GM18517 (cell line): Measurements from ENCODE around the gene PDE7B.

Experiments
- ATAC-seq: cut with Tn5 transposase; IDR thresholded peaks from one replicate; pipeline ENCODE4 v1.9.1; 2021; ENCODE audit warnings: mild to moderate bottlenecking, moderate library complexity; ENCODE audit not compliant: unreplicated experiment

Gene PDE7B

DNA sequence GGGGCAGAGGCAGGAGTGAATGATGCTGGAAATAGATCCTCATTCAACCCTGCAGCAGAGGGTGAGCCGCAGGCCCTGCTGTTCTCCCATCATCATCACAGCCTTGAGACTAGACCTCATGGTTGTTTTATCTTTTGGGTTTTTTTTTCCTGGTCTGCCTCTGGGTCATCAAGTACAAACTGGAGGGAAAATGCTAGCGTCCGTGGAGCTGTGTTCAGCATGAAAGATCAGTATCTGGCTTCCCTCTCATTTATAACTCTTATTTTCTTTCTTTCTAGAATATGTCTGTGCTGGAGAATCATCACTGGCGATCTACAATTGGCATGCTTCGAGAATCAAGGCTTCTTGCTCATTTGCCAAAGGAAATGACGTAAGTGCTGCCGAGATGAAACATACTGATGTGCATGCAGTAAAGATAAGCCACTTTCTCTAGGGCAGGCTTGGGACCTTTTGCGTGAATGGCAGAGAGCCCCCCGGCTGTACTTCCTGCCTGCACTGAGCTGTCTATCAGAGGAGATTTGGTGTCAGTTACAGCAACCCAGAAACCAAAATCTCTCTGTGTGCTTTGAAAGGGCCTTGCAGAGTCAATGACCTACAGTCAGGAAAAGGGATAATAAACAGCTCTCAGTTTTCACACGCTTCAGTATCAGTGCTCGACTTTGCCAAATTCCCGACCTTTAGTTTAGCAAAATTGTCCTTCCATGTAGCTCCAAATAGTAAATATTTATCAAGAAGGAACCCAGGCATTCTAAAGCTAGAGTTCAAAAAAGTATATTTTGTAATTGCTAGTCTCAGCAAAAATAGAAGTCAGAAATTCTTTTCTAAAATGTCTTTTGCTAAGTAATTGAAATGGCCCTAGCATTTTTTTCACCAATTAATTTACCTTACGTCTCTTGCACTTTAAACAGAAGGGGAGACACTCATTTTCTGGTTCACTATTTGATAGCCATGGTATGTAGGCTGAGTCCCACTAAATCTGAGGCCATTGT lies 322.3 kb downstream of the PDE7B start:
- no peak for ATAC-seq

DNA sequence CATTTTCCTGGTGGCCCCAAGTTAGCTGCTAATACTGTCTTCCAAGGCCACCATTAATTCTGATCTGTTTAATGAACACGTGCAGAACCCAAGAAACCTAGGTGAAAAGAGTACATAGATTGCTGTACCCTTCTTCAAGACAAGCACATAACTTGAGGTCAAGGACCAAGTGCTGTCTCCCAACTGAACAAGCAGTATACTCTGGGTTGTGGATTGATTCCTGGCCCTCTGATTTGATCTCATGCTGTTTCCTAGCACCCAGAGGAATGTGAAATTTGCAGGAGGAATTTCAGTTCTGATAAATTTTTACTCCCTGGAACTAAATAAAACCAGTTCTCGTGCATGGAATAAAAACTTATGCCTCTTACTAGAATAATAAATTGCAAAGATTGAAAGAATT lies 323.0 kb downstream of the PDE7B start:
- no peak for ATAC-seq

DNA sequence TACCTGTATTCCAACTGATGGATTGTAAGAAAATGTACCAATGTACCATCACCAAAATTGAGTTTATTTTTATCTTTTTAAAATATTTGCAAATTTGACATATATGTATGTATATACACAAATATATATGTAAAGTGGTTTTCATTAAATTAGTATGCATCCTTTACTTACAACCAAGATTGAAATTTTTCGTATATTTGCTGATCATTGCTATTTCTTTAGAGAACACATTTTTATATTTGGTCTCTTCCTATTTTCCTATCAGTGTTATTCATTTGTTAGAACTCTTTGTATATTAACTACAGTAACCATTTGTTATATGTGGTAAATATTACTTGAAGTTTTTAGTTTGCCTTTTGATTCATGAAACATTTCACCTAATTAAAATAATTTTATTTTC lies 324.4 kb downstream of the PDE7B start:
- no peak for ATAC-seq

DNA sequence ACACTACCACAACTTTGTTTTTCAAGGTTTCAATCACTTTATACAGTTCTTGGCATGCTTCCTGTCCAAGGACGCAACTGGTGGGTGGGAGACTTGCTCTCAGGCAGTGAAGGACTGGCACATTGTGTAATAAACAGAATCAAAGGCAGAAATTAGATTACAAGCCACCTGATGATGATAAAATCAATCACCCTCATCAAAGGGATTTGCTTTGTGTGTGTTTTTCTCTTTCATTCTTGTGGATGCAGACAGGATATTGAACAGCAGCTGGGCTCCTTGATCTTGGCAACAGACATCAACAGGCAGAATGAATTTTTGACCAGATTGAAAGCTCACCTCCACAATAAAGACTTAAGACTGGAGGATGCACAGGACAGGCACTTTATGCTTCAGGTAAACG lies 327.2 kb downstream of the PDE7B start:
- ATAC-seq, result no peak

DNA sequence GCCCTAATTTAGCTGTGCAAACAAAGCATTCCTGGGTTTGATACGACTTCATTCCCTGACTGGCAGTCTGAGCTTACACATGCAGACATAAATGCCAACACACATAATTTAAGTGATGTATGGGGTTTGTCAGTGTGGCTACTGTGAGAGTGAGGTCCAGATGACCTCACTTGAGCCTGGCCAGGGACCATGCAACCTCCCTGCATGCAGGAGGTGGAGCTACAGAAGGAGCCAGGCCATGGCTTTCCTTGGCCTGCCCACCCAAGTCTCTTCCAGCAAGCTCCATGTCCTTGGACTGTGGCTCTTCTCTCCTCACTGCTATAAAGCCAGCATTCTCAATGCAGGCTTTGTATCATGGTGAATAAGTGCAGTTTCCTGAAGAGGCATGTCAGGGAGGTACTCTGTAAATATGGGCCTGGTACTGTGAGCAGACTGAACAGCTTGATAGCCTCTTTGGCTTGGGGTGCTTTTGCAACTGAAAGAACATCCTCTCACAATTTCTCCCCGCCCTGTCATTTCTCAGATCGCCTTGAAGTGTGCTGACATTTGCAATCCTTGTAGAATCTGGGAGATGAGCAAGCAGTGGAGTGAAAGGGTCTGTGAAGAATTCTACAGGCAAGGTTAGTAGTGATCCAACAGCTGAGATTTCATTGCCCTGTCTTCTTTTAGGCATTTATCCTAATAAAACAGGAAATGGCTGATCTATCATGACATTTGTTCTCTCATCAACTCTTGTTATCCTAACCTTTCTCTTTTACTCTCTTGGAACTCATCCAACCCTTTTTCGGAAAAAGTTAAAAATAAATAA lies 329.4 kb downstream of the PDE7B start:
- ATAC-seq, result no peak

DNA sequence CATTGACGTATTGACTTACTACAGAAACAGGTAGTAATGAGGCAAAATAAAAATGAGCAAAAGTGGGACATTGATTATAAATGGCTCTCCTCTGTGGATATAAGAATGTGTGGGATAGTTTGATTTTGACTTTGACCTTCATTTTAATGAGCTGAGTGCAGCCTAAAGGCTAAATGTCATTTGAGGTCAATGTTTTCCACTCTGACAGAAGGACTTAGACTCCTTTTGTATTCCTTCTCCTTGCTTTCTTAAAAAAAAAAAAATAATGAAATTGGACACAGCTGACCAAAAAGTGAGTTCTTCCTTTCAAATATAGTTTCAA lies 330.0 kb downstream of the PDE7B start:
- ATAC-seq, result no peak

DNA sequence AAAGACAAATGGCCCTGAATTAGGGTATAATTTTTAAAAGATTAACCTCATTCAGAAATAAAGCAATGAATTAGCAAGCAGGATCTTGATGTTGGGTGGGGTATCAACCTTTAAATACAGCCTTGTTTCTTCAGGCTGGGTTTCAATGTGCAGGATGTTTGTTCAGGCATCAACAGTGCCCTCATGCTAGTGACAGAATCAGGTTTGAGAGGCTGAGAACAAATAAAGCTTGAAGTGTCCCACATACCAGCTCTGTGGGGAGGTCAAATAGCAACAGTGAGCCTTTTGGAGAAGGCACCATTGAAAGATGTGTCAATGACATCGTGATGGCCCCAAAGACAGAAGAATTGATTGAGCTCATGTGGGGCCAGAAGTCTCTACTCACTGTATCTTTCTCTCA lies 330.4 kb downstream of the PDE7B start:
- no peak for ATAC-seq

DNA sequence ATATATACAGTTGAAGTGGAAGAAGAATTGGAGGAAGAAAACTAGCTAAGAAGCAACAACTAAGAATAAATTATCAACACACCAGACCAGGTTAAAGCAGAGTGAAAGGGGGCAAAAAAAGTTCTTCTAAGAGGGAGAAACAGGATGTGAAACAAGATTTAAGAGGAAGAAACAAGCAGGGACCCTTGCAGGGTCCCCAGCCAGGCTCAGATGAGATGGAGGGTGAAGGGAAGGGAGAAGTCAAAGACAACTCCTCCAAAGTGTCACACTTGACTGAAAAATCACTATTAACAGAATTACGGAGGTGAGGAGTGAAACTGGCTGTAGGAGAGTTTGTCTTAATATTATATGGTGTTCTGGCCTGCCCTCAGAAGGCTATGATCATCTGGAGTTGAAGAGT lies 333.2 kb downstream of the PDE7B start:
- no peak for ATAC-seq

DNA sequence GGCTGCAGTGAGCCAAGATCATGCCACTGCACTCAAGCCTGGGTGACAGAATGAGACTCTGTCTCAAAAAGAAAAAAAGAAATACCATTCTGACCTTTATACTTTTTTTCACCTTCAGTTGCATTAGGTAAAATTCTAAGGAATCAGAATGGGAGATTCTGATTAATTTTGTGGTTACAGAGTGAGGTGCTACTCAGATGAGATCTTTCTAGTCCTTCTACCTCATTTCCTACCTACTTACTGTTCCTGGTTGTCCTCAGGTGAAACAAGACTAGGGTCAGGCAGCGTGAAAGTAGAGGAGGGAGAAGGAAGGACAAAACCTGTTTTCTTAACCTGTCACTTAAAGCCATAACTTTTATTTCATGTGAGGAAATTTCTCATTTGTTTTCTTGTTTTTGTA lies 334.9 kb downstream of the PDE7B start:
- no peak for ATAC-seq

DNA sequence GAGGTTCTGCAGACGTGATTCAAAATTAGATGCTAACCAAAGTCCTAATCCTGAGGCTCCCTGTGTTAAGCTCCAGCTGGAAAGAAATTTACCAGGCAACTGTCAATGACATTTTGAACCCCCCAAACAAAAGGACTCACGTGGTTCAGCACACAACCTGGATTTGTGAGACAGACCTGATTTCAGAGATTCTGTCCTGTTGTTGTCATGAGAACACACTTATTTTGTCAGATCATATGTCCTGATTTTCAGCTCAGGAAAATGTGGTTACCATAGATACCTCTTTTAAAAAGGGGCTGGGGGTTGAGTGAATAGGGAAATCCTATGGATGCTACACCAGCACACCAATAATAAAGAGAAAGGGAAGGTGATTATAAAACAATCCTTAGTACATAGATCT lies 337.0 kb downstream of the PDE7B start:
- ATAC-seq, result no peak

DNA sequence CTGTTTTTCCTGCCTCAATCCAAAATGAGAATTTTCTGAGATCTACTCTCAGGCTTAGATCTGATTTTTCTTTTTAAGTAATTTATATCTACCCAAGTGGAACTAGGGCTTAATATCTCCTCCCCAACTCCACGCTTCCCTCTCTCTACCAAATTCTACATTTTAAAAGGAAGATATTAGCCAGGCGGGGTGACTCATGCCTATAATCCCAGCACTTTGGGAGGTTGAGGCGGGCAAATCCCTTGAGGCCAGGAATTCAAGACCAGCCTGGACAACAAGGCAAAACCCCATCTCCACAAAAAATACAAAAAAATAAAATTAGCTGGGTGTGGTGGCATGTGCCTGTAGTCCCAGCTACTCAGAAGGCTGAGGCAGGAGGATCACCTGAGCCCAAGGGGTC lies 337.6 kb downstream of the PDE7B start:
- no peak for ATAC-seq

DNA sequence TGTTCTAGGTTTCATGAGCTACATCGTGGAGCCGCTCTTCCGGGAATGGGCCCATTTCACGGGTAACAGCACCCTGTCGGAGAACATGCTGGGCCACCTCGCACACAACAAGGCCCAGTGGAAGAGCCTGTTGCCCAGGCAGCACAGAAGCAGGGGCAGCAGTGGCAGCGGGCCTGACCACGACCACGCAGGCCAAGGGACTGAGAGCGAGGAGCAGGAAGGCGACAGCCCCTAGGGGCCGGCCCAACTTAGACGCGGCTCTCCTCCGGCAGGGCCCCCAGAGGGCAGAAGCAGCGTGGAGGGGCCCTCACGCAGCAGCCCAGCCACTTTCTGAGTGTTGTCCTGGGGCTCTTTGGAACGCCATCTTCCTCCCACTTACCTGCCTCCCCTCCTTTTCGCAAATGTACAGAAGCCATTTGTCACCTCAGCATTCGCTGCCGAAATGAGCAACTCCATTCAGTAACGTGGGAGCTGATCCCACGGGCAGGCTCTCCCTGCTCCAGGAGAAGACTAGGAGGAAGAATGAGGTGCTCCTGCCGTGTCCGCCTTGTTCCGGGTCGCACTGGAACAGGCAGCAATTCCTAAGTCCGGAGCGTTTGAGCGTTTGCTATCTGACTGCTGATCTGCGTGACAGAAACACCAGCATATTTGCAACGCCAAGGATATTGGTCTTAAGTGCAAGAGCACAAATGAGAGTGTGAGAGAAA lies 340.3 kb downstream of the PDE7B start:
- ATAC-seq, result no peak

DNA sequence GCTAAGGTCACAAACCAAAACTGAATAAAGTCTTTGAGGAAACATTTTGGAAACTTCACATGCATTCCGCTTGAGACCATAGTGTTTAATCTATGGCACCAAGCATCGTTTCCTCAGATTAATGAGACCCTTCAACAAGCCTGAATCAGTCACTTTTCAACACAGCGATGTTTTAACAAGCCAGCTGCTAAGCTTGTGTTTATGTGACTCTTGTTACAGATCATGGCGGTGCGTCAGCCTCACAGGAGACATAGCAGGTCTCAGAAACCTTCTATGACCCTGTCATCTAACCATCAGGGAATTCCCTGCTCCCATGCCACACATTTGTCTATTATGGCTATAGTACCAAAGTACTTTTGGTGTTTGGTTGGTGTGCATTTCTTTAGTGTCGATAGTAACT lies 341.4 kb downstream of the PDE7B start:
- ATAC-seq, result no peak

DNA sequence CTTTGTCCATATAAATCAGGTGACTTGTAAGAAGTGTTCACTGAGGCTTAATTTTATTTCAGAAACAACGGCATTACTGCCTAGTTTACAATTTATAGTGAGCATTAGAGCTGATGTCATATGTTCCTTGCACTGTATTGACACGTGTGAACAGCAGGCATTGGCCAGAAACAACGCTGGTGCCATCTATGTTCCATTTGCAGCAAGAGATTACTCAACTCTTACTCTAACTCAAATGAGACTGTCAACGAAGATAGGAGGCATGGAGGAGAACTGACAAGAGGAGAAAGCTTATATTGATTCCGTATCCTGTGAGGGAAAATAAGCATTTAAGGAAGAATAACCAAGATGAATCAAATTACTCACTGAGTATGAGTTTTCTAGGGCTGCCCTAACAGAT lies 350.2 kb downstream of the PDE7B start:
- no peak for ATAC-seq

DNA sequence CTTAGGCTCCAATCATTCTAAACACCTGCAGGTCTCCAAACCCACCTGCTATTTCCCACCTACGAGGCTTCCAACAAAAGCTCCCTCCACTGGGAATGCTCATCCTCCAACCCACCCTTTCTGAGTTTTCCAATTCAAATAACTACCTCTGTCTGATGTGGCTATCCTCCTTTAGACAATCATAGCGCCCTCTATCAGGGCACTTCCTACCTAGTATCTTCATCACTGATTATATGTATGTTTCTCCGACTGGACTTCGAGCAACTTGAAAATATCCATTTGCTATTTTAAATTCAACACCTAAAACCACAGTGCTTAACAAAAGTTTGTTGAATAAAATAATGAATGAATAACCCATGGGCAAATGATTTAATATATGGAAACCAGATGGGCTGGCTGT lies 357.3 kb downstream of the PDE7B start:
- ATAC-seq, result no peak

DNA sequence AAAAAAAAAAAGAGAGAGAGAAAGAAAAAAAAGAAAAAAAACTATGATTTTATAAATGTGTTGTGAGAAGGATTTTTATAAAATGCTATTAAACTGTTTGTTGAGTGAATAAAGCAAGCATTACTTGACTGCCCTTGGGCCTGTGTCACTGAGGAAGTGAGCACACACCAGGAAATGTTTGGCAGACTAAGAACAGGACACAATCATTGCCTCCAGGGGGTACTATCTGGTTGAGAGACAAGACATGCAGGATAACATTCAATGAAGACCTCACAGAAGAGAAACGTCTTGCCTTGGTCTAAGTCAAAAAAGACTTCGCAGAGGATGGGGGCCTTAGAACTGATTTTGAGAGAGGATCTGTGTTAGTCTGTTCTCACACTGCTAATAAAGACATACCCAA lies 358.0 kb downstream of the PDE7B start:
- ATAC-seq, result no peak

DNA sequence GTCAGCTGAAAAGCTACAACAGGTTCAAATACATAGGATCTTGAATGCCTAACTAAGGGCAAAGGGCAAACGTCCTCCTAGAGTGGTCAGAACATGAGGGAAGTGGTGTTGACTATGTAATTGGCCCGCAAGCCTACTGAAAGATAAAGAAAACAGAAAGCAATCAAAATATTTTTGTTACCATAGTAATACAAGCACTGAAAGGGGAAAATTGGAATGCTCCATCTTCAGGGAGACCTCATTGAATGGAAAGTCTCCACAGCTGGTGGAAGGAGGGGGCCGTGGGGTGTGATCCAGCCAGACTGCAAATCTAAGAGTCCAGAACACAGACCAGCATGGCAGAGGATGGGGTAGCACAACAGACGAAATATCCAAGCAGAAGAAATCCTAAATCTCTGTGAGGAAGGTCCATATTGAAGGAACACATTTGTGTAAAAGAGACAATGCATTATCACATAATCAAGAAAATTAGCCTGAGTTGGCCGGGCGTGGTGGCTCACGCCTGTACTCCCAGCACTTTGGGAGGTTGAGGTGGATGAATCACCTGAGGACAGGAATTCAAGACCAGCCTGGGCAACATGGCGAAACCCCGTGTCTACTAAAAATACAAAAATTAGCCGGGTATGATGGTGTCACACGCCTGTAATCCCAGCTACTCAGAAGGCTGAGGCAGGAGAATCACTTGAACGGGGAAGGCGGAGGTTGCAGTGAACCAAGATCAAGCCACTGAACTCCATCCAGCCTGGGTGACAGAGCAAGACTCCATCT lies 359.1 kb downstream of the PDE7B start:
- no peak for ATAC-seq

DNA sequence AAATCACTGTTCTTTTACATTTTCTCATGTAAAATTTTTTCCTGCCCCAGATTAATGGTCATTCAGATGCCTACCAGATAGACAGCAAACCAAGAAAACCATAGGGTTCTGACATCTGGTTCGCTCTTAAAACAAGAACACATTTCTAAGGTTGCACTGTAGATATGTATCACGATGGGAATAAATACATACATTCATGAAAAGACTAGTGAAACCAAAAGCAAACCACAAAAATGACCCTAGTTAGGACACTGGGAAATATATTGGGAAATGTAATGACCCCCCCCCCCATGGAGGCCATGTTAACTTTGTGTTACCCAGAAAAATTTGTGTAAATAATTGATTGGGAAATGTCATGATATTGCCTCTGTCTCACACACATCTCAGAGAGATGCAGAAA lies 361.1 kb downstream of the PDE7B start:
- ATAC-seq, result no peak

DNA sequence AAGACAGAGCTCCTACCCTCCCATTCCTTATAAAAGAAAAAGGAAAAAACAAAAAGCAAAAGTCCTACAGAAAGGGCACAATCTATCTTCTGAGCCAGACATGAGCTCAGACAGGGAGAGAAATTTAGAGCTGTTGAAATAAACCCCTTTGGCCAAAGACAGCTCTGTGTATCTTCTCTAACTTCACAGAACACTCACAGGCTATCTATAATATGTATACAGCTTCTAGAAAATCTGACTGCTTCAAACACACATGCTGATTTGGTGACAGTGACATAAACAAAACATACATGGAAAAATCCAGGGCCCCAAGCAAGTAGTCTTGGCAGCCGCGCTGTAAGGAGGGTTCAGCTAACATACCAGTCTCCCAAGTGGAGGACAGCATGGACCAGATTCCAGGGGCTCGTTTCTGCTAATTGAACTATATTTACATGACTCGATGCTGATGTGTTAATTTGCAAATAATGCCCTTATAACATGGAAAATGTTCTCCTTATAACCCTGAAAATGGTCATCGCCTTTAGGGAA lies 361.6 kb downstream of the PDE7B start:
- no peak for ATAC-seq

DNA sequence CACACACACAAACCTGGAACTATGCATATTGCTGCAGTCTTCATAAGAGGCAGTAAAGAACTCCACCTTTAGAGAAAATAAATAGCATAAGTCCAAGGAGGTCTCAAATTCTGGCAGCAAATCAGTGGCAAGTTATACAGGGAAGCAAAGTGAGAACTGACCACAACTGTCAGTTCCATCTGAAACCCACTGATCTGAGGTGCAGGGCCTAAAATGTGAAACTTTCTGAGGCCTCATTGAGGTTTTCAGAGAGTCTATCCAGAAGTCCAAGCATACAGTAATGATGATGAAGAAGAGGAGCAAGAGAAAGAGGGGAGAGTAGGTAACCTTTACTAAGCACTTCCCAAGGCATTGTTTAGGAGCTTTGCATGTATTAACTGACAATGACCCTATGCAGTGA lies 362.4 kb downstream of the PDE7B start:
- no peak for ATAC-seq
